Dermis microvascular lymphatic vessel endothelial cell (primary cell): ENCODE measurements around the gene CDKAL1. TPM values are rescaled to one million over a fixed set of nuclear protein-coding genes. Genes with fewer than 3 reads are reported as not detected.
A peak's percentile ranks its signal among the peaks of the same experiment; 100 is the strongest.

Source experiments
- DNase-seq, 2 donors: peaks; one replicate each; pipeline versions ENCODE4 v3.0.0 to v3.0.0-alpha.2; 2010; ENCODE audit warnings: low read depth in 2 of 2
- total RNA-seq: library from RNA; depleted of rRNA; stranded (reverse); fragments of >200 nt; gene quantifications from 2 replicates; pipeline ENCODE4 v1.2.1, GENCODE V29; 2014

The CDKAL1 gene
- total RNA-seq, 1 donor from 2014 or later, result 17.8 TPM

GRCh38 chr6:21003780-21004541 is 469.7 kb downstream of the CDKAL1 start:
- DNase-seq, result peak; percentile 54 to 85

- DNase-seq, result peak; percentile 90 to 96
These were observed 471.7 kb downstream of the CDKAL1 start for GRCh38 chr6:21005816-21006570.

GRCh38 chr6:21019614-21020013 is 485.4 kb downstream of the CDKAL1 start:
- peak in 1 of 2 donors; percentile 20 for DNase-seq

- peak in 1 of 2 donors; percentile 95 for DNase-seq
These were observed 488.3 kb downstream of the CDKAL1 start for GRCh38 chr6:21022343-21023107.

- no peak for DNase-seq
These were observed 489.0 kb downstream of the CDKAL1 start for GRCh38 chr6:21023210-21023609.

- DNase-seq, result no peak
These were observed 490.4 kb downstream of the CDKAL1 start for GRCh38 chr6:21024616-21025015.

GRCh38 chr6:21026576-21027273 is 492.5 kb downstream of the CDKAL1 start:
- peak in 1 of 2 donors; percentile 77 for DNase-seq

- DNase-seq, result no peak
These were observed 493.2 kb downstream of the CDKAL1 start for GRCh38 chr6:21027507-21027906.

- no peak for DNase-seq
These were observed 496.9 kb downstream of the CDKAL1 start for GRCh38 chr6:21031182-21031581.

GRCh38 chr6:21033084-21033483 is 498.8 kb downstream of the CDKAL1 start:
- DNase-seq, result no peak

- DNase-seq, result no peak
These were observed 499.3 kb downstream of the CDKAL1 start for GRCh38 chr6:21033575-21034026.

GRCh38 chr6:21034345-21034744 is 500.1 kb downstream of the CDKAL1 start:
- DNase-seq, result no peak

- DNase-seq, result no peak
These were observed 503.2 kb downstream of the CDKAL1 start for GRCh38 chr6:21037453-21037852.

GRCh38 chr6:21039926-21040325 is 505.7 kb downstream of the CDKAL1 start:
- DNase-seq, result no peak

GRCh38 chr6:21045135-21045700 is 511.0 kb downstream of the CDKAL1 start:
- DNase-seq, result no peak

- DNase-seq, result no peak
These were observed 512.0 kb downstream of the CDKAL1 start for GRCh38 chr6:21046276-21046675.

GRCh38 chr6:21048047-21048446 is 513.8 kb downstream of the CDKAL1 start:
- no peak for DNase-seq

GRCh38 chr6:21049148-21049547 is 514.9 kb downstream of the CDKAL1 start:
- DNase-seq, result no peak

- DNase-seq, result no peak
These were observed 515.3 kb downstream of the CDKAL1 start for GRCh38 chr6:21049572-21049971.

- DNase-seq, result no peak
These were observed 516.7 kb downstream of the CDKAL1 start for GRCh38 chr6:21050935-21051334.

- no peak for DNase-seq
These were observed 517.5 kb downstream of the CDKAL1 start for GRCh38 chr6:21051777-21052176.
